WTC11 (cell line): ENCODE measurements around the gene STYXL2. TPM values are rescaled to one million over a fixed set of nuclear protein-coding genes. Genes with fewer than 3 reads are reported as not detected.

ENCODE experiments used
- ATAC-seq: fragments of 200-7000 bp; cut with Tn5 transposase; 2 replicates; pipeline ENCODE4 v1.10.0; 2021; ENCODE audit warnings: mild to moderate bottlenecking, moderate library complexity
- CTCF ChIA-PET: fragments of 300-600 bp; sonication (Branson Sonifier 250); formaldehyde crosslinking; loops from one replicate; lab custom pipeline; 2021; ENCODE audit warnings: antibody characterized with exemption; lab: Charles Lee
- POLR2A ChIA-PET: fragments of 350-600 bp; sonication (Branson Sonifier 250); formaldehyde crosslinking; loops from one replicate; lab custom pipeline; 2021; ENCODE audit warnings: antibody characterized with exemption; lab: Charles Lee
- DNase-seq: peaks from one replicate; pipeline ENCODE4 v3.0.0; 2021; ENCODE audit warnings: low spot score
- H3K27ac Mint-ChIP-seq: 2 replicates; pipeline ENCODE4 v1.8.0; 2021; ENCODE audit warnings: mixed read lengths
- H3K27me3 Mint-ChIP-seq: 2 replicates; pipeline ENCODE4 v1.8.0; 2021; ENCODE audit warnings: low read depth, mild to moderate bottlenecking, moderate library complexity, mixed read lengths
- H3K36me3 Mint-ChIP-seq: 2 replicates; pipeline ENCODE4 v1.8.0; 2021; ENCODE audit warnings: mixed read lengths
- H3K4me1 Mint-ChIP-seq: 2 replicates; pipeline ENCODE4 v1.8.0; 2022; ENCODE audit warnings: mixed read lengths
- H3K4me3 Mint-ChIP-seq: 2 replicates; pipeline ENCODE4 v1.8.0; 2021; ENCODE audit warnings: mild to moderate bottlenecking, moderate library complexity, mixed read lengths
- H3K9me3 Mint-ChIP-seq: 2 replicates; pipeline ENCODE4 v1.8.0; 2021; ENCODE audit warnings: mixed read lengths
- CBFB ChIP-seq: sonication (generic); formaldehyde crosslinking; IDR thresholded peaks from 2 replicates; pipeline ENCODE4 v1.8.1; 2022; ENCODE audit warnings: mild to moderate bottlenecking, low read depth, missing genetic modification reagents
- ESRRA ChIP-seq: sonication (generic); formaldehyde crosslinking; IDR thresholded peaks from 2 replicates; pipeline ENCODE4 v1.8.1; 2022; ENCODE audit warnings: mild to moderate bottlenecking, missing genetic modification reagents, borderline replicate concordance
- ETV6 ChIP-seq: sonication (generic); formaldehyde crosslinking; IDR thresholded peaks from 2 replicates; pipeline ENCODE4 v1.8.1; 2022; ENCODE audit warnings: mild to moderate bottlenecking, missing genetic modification reagents
- HMGA2 ChIP-seq: fragments of 250-450 bp; sonication (Bioruptor Pico); IDR thresholded peaks from 2 replicates; pipeline ENCODE4 v1.4.0; 2021; ENCODE audit warnings: mild to moderate bottlenecking, moderate library complexity
- NR1H2 ChIP-seq: sonication (generic); formaldehyde crosslinking; IDR thresholded peaks from 2 replicates; pipeline ENCODE4 v1.9.0; 2021; ENCODE audit warnings: mild to moderate bottlenecking, moderate library complexity, missing genetic modification reagents
- PRRX2 ChIP-seq: fragments of 250-450 bp; sonication (Bioruptor Pico); IDR thresholded peaks from 2 replicates; pipeline ENCODE4 v1.8.0; 2021; ENCODE audit warnings: mild to moderate bottlenecking
- RORB ChIP-seq: fragments of 250-450 bp; sonication (Bioruptor Pico); IDR thresholded peaks from 2 replicates; pipeline ENCODE4 v1.9.0; 2021; ENCODE audit warnings: mild to moderate bottlenecking
- SOX15 ChIP-seq: fragments of 250-450 bp; sonication (Bioruptor Pico); IDR thresholded peaks from 2 replicates; pipeline ENCODE4 v1.9.0; 2021; ENCODE audit warnings: mild to moderate bottlenecking
- total RNA-seq: library from RNA; stranded (reverse); gene quantifications from 3 replicates; pipeline ENCODE4 v1.2.3, GENCODE V29; 2021
- TF ChIP-seq, protein P1 (sequence below): fragments of 250-450 bp; sonication (Bioruptor Pico); IDR thresholded peaks from 2 replicates; pipeline ENCODE4 v1.9.0; 2021; ENCODE audit warnings: mild to moderate bottlenecking, borderline replicate concordance
- TF ChIP-seq, protein P2 (sequence below): fragments of 200-600 bp; IDR thresholded peaks from 2 replicates; pipeline ENCODE4 v1.8.0; 2022; ENCODE audit warnings: antibody characterized with exemption
- TF ChIP-seq, protein P3 (sequence below): sonication (generic); formaldehyde crosslinking; IDR thresholded peaks from 2 replicates; pipeline ENCODE4 v1.8.1; 2022; ENCODE audit warnings: low read depth, mild to moderate bottlenecking, moderate library complexity, missing genetic modification reagents, borderline replicate concordance
- TF ChIP-seq, protein P4 (sequence below): sonication (generic); formaldehyde crosslinking; IDR thresholded peaks from 2 replicates; pipeline ENCODE4 v1.8.0; 2022; ENCODE audit warnings: mild to moderate bottlenecking, missing genetic modification reagents
- TF ChIP-seq, protein P5 (sequence below): fragments of 250-450 bp; sonication (Bioruptor Pico); IDR thresholded peaks from 2 replicates; pipeline ENCODE4 v1.9.0; 2021; ENCODE audit warnings: mild to moderate bottlenecking
- TF ChIP-seq, protein P6 (sequence below): fragments of 250-450 bp; sonication (Bioruptor Pico); IDR thresholded peaks from 2 replicates; pipeline ENCODE4 v2.1.2; 2022; ENCODE audit warnings: mild to moderate bottlenecking, moderate library complexity
- TF ChIP-seq, protein P7 (sequence below): sonication (generic); formaldehyde crosslinking; IDR thresholded peaks from 2 replicates; pipeline ENCODE4 v1.8.1; 2023; ENCODE audit warnings: mild to moderate bottlenecking, missing genetic modification reagents

The STYXL2 gene
- total RNA-seq, 1 experiment from 2014 or later: 0.59 TPM

DNA sequence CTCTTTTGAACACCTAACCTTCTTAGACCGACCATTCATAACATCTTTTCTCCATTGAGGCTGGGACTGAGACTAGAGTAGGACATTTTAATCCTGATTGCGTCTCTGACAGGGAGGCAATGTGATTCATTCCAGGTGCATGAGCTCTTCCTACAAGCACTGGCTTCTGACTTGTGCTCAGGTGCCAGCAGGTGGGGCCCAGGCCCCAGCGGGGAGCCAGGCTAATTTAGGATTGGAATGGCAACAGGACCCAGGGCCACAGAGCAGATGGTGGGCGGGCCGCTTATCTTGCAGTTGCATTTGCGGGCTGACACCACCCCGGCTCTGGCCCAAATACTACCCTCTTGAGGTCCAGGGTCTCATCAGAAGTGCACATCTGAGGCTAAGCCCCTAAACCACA is 7.8 kb upstream of the STYXL2 start (continued):
- TF ChIP-seq NR1H2 (CRISPR knock-in tag): no peak
- TF ChIP-seq, protein P1, sequence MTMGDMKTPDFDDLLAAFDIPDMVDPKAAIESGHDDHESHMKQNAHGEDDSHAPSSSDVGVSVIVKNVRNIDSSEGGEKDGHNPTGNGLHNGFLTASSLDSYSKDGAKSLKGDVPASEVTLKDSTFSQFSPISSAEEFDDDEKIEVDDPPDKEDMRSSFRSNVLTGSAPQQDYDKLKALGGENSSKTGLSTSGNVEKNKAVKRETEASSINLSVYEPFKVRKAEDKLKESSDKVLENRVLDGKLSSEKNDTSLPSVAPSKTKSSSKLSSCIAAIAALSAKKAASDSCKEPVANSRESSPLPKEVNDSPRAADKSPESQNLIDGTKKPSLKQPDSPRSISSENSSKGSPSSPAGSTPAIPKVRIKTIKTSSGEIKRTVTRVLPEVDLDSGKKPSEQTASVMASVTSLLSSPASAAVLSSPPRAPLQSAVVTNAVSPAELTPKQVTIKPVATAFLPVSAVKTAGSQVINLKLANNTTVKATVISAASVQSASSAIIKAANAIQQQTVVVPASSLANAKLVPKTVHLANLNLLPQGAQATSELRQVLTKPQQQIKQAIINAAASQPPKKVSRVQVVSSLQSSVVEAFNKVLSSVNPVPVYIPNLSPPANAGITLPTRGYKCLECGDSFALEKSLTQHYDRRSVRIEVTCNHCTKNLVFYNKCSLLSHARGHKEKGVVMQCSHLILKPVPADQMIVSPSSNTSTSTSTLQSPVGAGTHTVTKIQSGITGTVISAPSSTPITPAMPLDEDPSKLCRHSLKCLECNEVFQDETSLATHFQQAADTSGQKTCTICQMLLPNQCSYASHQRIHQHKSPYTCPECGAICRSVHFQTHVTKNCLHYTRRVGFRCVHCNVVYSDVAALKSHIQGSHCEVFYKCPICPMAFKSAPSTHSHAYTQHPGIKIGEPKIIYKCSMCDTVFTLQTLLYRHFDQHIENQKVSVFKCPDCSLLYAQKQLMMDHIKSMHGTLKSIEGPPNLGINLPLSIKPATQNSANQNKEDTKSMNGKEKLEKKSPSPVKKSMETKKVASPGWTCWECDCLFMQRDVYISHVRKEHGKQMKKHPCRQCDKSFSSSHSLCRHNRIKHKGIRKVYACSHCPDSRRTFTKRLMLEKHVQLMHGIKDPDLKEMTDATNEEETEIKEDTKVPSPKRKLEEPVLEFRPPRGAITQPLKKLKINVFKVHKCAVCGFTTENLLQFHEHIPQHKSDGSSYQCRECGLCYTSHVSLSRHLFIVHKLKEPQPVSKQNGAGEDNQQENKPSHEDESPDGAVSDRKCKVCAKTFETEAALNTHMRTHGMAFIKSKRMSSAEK (CRISPR knock-in tag): no peak
- TF ChIP-seq, protein P2, sequence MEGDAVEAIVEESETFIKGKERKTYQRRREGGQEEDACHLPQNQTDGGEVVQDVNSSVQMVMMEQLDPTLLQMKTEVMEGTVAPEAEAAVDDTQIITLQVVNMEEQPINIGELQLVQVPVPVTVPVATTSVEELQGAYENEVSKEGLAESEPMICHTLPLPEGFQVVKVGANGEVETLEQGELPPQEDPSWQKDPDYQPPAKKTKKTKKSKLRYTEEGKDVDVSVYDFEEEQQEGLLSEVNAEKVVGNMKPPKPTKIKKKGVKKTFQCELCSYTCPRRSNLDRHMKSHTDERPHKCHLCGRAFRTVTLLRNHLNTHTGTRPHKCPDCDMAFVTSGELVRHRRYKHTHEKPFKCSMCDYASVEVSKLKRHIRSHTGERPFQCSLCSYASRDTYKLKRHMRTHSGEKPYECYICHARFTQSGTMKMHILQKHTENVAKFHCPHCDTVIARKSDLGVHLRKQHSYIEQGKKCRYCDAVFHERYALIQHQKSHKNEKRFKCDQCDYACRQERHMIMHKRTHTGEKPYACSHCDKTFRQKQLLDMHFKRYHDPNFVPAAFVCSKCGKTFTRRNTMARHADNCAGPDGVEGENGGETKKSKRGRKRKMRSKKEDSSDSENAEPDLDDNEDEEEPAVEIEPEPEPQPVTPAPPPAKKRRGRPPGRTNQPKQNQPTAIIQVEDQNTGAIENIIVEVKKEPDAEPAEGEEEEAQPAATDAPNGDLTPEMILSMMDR: no peak
- TF ChIP-seq HMGA2 (CRISPR knock-in tag): no peak

DNA sequence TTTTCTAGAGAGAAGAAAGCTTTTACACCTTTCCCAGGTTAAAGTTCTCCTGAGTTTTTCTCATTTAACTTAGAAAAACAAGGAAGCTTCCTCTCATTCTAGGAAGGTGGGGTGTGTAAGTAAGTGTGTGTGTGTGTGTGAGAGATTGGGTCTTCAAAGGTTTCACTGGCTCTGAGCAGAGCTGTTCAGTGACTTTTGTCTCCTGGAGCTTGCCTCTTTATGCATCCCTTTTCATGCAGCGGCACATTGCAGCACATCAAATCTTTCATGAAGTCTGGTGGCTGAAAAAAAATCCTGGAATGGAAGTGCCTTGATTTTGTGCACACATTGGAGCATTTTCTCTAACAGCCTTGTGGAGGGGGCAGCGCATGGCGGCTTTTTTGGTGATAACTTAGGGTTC is 7.1 kb upstream of the STYXL2 start:
- peaks cover 2% of the 10 kb centered on the region for H3K27me3 Mint-ChIP-seq
- peaks cover 8% of the 10 kb centered on the region for H3K4me1 Mint-ChIP-seq
- no peaks in the 10 kb centered on the region for H3K9me3 Mint-ChIP-seq
- H3K4me3 Mint-ChIP-seq: no peak overlapping the region
- no peak for DNase-seq
- TF ChIP-seq RORB (no peak), NR1H2 (CRISPR knock-in tag) (no peak), SOX15 (CRISPR knock-in tag) (no peak), ESRRA (CRISPR knock-in tag) (no peak), PRRX2 (CRISPR knock-in tag) (no peak), CBFB (CRISPR knock-in tag) (no peak), ETV6 (CRISPR knock-in tag) (no peak)
- TF ChIP-seq, protein P3, sequence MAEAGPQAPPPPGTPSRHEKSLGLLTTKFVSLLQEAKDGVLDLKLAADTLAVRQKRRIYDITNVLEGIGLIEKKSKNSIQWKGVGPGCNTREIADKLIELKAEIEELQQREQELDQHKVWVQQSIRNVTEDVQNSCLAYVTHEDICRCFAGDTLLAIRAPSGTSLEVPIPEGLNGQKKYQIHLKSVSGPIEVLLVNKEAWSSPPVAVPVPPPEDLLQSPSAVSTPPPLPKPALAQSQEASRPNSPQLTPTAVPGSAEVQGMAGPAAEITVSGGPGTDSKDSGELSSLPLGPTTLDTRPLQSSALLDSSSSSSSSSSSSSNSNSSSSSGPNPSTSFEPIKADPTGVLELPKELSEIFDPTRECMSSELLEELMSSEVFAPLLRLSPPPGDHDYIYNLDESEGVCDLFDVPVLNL: no peak
- TF ChIP-seq, protein P4, sequence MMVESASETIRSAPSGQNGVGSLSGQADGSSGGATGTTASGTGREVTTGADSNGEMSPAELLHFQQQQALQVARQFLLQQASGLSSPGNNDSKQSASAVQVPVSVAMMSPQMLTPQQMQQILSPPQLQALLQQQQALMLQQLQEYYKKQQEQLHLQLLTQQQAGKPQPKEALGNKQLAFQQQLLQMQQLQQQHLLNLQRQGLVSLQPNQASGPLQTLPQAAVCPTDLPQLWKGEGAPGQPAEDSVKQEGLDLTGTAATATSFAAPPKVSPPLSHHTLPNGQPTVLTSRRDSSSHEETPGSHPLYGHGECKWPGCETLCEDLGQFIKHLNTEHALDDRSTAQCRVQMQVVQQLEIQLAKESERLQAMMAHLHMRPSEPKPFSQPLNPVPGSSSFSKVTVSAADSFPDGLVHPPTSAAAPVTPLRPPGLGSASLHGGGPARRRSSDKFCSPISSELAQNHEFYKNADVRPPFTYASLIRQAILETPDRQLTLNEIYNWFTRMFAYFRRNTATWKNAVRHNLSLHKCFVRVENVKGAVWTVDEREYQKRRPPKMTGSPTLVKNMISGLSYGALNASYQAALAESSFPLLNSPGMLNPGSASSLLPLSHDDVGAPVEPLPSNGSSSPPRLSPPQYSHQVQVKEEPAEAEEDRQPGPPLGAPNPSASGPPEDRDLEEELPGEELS (CRISPR knock-in tag): no peak
- TF ChIP-seq, protein P5, sequence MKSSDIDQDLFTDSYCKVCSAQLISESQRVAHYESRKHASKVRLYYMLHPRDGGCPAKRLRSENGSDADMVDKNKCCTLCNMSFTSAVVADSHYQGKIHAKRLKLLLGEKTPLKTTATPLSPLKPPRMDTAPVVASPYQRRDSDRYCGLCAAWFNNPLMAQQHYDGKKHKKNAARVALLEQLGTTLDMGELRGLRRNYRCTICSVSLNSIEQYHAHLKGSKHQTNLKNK (CRISPR knock-in tag): no peak
- TF ChIP-seq, protein P6, sequence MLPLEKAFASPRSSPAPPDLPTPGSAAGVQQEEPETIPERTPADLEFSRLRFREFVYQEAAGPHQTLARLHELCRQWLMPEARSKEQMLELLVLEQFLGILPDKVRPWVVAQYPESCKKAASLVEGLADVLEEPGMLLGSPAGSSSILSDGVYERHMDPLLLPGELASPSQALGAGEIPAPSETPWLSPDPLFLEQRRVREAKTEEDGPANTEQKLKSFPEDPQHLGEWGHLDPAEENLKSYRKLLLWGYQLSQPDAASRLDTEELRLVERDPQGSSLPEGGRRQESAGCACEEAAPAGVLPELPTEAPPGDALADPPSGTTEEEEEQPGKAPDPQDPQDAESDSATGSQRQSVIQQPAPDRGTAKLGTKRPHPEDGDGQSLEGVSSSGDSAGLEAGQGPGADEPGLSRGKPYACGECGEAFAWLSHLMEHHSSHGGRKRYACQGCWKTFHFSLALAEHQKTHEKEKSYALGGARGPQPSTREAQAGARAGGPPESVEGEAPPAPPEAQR: no peak
- TF ChIP-seq, protein P7, sequence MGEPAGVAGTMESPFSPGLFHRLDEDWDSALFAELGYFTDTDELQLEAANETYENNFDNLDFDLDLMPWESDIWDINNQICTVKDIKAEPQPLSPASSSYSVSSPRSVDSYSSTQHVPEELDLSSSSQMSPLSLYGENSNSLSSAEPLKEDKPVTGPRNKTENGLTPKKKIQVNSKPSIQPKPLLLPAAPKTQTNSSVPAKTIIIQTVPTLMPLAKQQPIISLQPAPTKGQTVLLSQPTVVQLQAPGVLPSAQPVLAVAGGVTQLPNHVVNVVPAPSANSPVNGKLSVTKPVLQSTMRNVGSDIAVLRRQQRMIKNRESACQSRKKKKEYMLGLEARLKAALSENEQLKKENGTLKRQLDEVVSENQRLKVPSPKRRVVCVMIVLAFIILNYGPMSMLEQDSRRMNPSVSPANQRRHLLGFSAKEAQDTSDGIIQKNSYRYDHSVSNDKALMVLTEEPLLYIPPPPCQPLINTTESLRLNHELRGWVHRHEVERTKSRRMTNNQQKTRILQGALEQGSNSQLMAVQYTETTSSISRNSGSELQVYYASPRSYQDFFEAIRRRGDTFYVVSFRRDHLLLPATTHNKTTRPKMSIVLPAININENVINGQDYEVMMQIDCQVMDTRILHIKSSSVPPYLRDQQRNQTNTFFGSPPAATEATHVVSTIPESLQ (CRISPR knock-in tag): no peak
- POLR2A ChIA-PET: no interaction called here
- no peak for ATAC-seq
- no peak overlapping the region for H3K27ac Mint-ChIP-seq
- CTCF ChIA-PET: no interaction called here
- no peaks in the 10 kb centered on the region for H3K36me3 Mint-ChIP-seq
